Measurements from ENCODE around the gene MSH3.

MSH3 gene

GRCh38 chr5:80654391-80655230 is at the start of gene MSH3, which contains the start of gene DHFR:
TSS of gene MSH3 (plus strand) at chr5:80654652. CDS start at chr5:80654728, 76 bp downstream.
TSS of gene DHFR (minus strand) at chr5:80654983. CDS start at chr5:80654489, 494 bp downstream.
- peak; percentile 93 for DNase-seq

- DNase-seq, result no peak
These were observed 47.1 kb upstream of the MSH3 start for GRCh38 chr5:80607343-80607742.

GRCh38 chr5:80607832-80608231 is 46.6 kb upstream of the MSH3 start:
- no peak for DNase-seq

- DNase-seq, result no peak
These were observed 45.7 kb upstream of the MSH3 start for GRCh38 chr5:80608731-80609130.

- no peak for DNase-seq
These were observed 44.8 kb upstream of the MSH3 start for GRCh38 chr5:80609692-80610091.

GRCh38 chr5:80615266-80615914 is 39.1 kb upstream of the MSH3 start:
- DNase-seq, result no peak

GRCh38 chr5:80618438-80618837 is 36.0 kb upstream of the MSH3 start:
- DNase-seq, result no peak

GRCh38 chr5:80619086-80619485 is 35.4 kb upstream of the MSH3 start:
- no peak for DNase-seq

- no peak for DNase-seq
These were observed 34.2 kb upstream of the MSH3 start for GRCh38 chr5:80620211-80620610.

- DNase-seq, result no peak
These were observed 31.7 kb upstream of the MSH3 start for GRCh38 chr5:80622756-80623155.

- no peak for DNase-seq
These were observed 30.5 kb upstream of the MSH3 start for GRCh38 chr5:80623999-80624398.

- no peak for DNase-seq
These were observed 29.2 kb upstream of the MSH3 start for GRCh38 chr5:80625230-80625629.

- no peak for DNase-seq
These were observed 25.2 kb upstream of the MSH3 start for GRCh38 chr5:80629281-80629680.

- no peak for DNase-seq
These were observed 22.9 kb upstream of the MSH3 start for GRCh38 chr5:80631278-80632259.

GRCh38 chr5:80632700-80633099 is 21.8 kb upstream of the MSH3 start:
- DNase-seq, result no peak

- DNase-seq, result no peak
These were observed 20.3 kb upstream of the MSH3 start for GRCh38 chr5:80634193-80634592.

GRCh38 chr5:80641353-80641752 is 13.1 kb upstream of the MSH3 start:
- no peak for DNase-seq

- DNase-seq, result no peak
These were observed 9.6 kb upstream of the MSH3 start for GRCh38 chr5:80644900-80645299.

GRCh38 chr5:80646926-80647325 is 7.5 kb upstream of the MSH3 start:
- DNase-seq, result no peak

GRCh38 chr5:80653502-80653901 is 950 bp upstream of the MSH3 start:
- DNase-seq, result no peak

GRCh38 chr5:80654054-80654390 is 430 bp upstream of the MSH3 start:
- DNase-seq, result peak; percentile 5

- DNase-seq, result peak; percentile 8
These were observed 851 bp downstream of the MSH3 start for GRCh38 chr5:80655231-80655774.

- DNase-seq, result no peak
These were observed 2.0 kb downstream of the MSH3 start for GRCh38 chr5:80656425-80656824.
